Keratinocyte (primary cell): ENCODE results near the gene OR13C3. TPM values are rescaled to one million over a fixed set of nuclear protein-coding genes. Genes with fewer than 3 reads are reported as not detected.

ENCODE experiments used
- DNase-seq: peaks from one replicate; pipeline ENCODE4 v3.0.0-alpha.2; 2011; ENCODE audit warnings: low read depth, missing footprints, low spot score
- FAIRE-seq: peaks from 2 replicates; lab custom pipeline; 2011; peaks lifted over from hg19 to GRCh38; lab: Jason Lieb, UNC
- H2AFZ ChIP-seq: 2 replicates; pipeline ENCODE4 v1.6.0; 2012; ENCODE audit warnings: low read length, control low read depth, inconsistent platforms; ENCODE audit not compliant: control insufficient read depth
- H3K27ac ChIP-seq: 2 replicates; pipeline ENCODE4 v1.5.1; 2011; ENCODE audit warnings: low read length; ENCODE audit not compliant: control insufficient read depth, insufficient read depth
- H3K27me3 ChIP-seq: 3 replicates; pipeline ENCODE4 v1.6.0; 2011; ENCODE audit warnings: low read length; ENCODE audit not compliant: control insufficient read depth, insufficient read depth; ENCODE audit errors: extremely low read depth
- H3K36me3 ChIP-seq, 2 experiments: 2 replicates in 1 of 2; 3 replicates in 1 of 2; pipeline ENCODE4 v1.5.1; 2011; ENCODE audit warnings: low read length in 2 of 2, mild to moderate bottlenecking in 1 of 2; ENCODE audit not compliant: control insufficient read depth in 2 of 2, insufficient read depth in 2 of 2; ENCODE audit errors: extremely low read depth in 1 of 2
- H3K4me1 ChIP-seq: 3 replicates; pipeline ENCODE4 v1.5.1; 2011; ENCODE audit warnings: low read length; ENCODE audit not compliant: control insufficient read depth, insufficient read depth; ENCODE audit errors: extremely low read depth
- H3K4me2 ChIP-seq: 3 replicates; pipeline ENCODE4 v1.6.0; 2011; ENCODE audit warnings: low read depth, low read length; ENCODE audit not compliant: control insufficient read depth, insufficient read depth; ENCODE audit errors: extremely low read depth
- H3K4me3 ChIP-seq, 3 experiments: fragments of 200-600 bp in 1 of 3; sonication (generic) in 1 of 3; 2 replicates in 2 of 3; 3 replicates in 1 of 3; pipeline ENCODE4 v1.5.1; 2011 to 2016; ENCODE audit warnings: low read length in 3 of 3, mild to moderate bottlenecking in 3 of 3, control low read depth in 2 of 3, inconsistent platforms in 1 of 3, low read depth in 1 of 3, mixed read lengths in 1 of 3, mixed run types in 1 of 3, moderate library complexity in 1 of 3; ENCODE audit not compliant: control insufficient read depth in 2 of 3, insufficient read depth in 2 of 3; ENCODE audit errors: extremely low read depth in 1 of 3
- H3K79me2 ChIP-seq: 2 replicates; pipeline ENCODE4 v1.6.0; 2012; ENCODE audit warnings: low read length; ENCODE audit not compliant: control insufficient read depth, insufficient read depth
- H3K9ac ChIP-seq: 3 replicates; pipeline ENCODE4 v1.6.0; 2011; ENCODE audit warnings: low read length; ENCODE audit not compliant: control insufficient read depth, insufficient read depth; ENCODE audit errors: extremely low read depth
- H3K9me1 ChIP-seq: 3 replicates; pipeline ENCODE4 v1.6.0; 2011; ENCODE audit warnings: low read length; ENCODE audit not compliant: control insufficient read depth, insufficient read depth; ENCODE audit errors: extremely low read depth
- H3K9me3 ChIP-seq: 2 replicates; pipeline ENCODE4 v1.5.1; 2012; ENCODE audit warnings: low read depth, low read length; ENCODE audit not compliant: control insufficient read depth
- H4K20me1 ChIP-seq: 3 replicates; pipeline ENCODE4 v1.6.0; 2011; ENCODE audit warnings: low read length; ENCODE audit not compliant: control insufficient read depth, insufficient read depth; ENCODE audit errors: extremely low read depth
- EZH2 ChIP-seq: IDR thresholded peaks from one replicate; pipeline ENCODE4 v1.6.1; 2012; ENCODE audit warnings: inconsistent platforms, mild to moderate bottlenecking, low read length, moderate library complexity
- dilution Hi-C: fragments of 300-500 bp; cut with MboI; formaldehyde crosslinking; loops from one replicate; pipeline ENCODE4 v1.7.0; 2020; ENCODE audit warnings: low sequenced_read_pairs; ENCODE audit not compliant: extremely low pct_ligation_motif_present
- polyA plus RNA-seq, 5 experiments: library from polyadenylated mRNA; depleted of rRNA in 3 of 5; stranded (reverse) in 3 of 5; stranded (forward) in 1 of 5; unstranded in 1 of 5; fragments of >200 nt; gene quantifications; 1 replicate in 1 of 5; 2 replicates in 3 of 5; 3 replicates in 1 of 5; pipeline versions ENCODE4 v1.2.1 to v1.2.3, GENCODE V29; 2011 to 2012; ENCODE audit warnings: missing spikeins in 2 of 5, low read depth in 1 of 5, low replicate concordance in 1 of 5
- TF ChIP-seq, protein P1 (sequence below), 3 experiments: IDR thresholded peaks in 1 of 3; conservative IDR thresholded peaks in 1 of 3; optimal IDR thresholded peaks in 1 of 3; 2 replicates in 2 of 3; 3 replicates in 1 of 3; pipeline versions ENCODE3 to v1.5.1; 2011; ENCODE audit warnings: low read length in 3 of 3, mild to moderate bottlenecking in 3 of 3, moderate library complexity in 2 of 3, control low read depth in 1 of 3, inconsistent platforms in 1 of 3; ENCODE audit not compliant: insufficient read depth in 2 of 3; ENCODE audit errors: extremely low read depth in 1 of 3

Gene OR13C3
- polyA plus RNA-seq, 1 donor (not counting 4 experiments of a cell fraction or from before 2014, with no cell fraction given): not detected

DNA sequence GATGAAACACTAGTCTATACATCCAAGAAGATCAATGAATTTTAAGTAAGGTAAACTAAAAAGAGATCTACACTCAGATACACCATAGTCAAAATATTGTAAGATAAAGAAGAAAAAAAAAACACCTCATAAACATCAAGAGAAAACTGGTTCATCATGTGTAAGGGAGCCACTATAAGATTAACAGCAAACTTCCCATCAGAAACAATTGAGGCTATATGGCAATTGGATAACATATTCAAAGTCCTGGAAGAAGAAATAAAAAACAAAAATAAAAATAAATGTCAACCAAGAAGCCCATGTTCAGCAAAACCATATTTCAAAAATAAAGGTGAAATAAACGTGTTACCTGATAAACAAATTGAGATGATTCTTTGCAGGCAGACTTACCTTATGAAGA is 36.0 kb upstream of the OR13C3 start:
- no peak overlapping the region for H3K4me3 ChIP-seq
- dilution Hi-C loops: no loop called here
- no peaks in the 10 kb centered on the region for H3K36me3 ChIP-seq
- no peak overlapping the region for H2AFZ ChIP-seq
- H4K20me1 ChIP-seq: no peaks in the 10 kb centered on the region
- no peaks in the 10 kb centered on the region for H3K9me3 ChIP-seq
- no peak for TF ChIP-seq EZH2
- TF ChIP-seq, protein P1, sequence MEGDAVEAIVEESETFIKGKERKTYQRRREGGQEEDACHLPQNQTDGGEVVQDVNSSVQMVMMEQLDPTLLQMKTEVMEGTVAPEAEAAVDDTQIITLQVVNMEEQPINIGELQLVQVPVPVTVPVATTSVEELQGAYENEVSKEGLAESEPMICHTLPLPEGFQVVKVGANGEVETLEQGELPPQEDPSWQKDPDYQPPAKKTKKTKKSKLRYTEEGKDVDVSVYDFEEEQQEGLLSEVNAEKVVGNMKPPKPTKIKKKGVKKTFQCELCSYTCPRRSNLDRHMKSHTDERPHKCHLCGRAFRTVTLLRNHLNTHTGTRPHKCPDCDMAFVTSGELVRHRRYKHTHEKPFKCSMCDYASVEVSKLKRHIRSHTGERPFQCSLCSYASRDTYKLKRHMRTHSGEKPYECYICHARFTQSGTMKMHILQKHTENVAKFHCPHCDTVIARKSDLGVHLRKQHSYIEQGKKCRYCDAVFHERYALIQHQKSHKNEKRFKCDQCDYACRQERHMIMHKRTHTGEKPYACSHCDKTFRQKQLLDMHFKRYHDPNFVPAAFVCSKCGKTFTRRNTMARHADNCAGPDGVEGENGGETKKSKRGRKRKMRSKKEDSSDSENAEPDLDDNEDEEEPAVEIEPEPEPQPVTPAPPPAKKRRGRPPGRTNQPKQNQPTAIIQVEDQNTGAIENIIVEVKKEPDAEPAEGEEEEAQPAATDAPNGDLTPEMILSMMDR (optimal IDR thresholded peaks at IDR 0.05 in 1 of 3, IDR thresholded peaks at IDR 0.05 in 1 of 3, conservative IDR thresholded peaks at IDR 0.05 in 1 of 3; ENCODE audit: extremely low read depth in 1 of 3, insufficient read depth in 2 of 3, low read length in 3 of 3): no peak
- H3K27me3 ChIP-seq: no peaks in the 10 kb centered on the region
- no peaks in the 10 kb centered on the region for H3K9me1 ChIP-seq
- no peaks in the 10 kb centered on the region for H3K4me1 ChIP-seq
- no peaks in the 10 kb centered on the region for H3K79me2 ChIP-seq
- H3K27ac ChIP-seq: no peak overlapping the region
- DNase-seq: no peak
- no peak overlapping the region for H3K9ac ChIP-seq
- no peak overlapping the region for H3K4me2 ChIP-seq
- FAIRE-seq: no peak

DNA sequence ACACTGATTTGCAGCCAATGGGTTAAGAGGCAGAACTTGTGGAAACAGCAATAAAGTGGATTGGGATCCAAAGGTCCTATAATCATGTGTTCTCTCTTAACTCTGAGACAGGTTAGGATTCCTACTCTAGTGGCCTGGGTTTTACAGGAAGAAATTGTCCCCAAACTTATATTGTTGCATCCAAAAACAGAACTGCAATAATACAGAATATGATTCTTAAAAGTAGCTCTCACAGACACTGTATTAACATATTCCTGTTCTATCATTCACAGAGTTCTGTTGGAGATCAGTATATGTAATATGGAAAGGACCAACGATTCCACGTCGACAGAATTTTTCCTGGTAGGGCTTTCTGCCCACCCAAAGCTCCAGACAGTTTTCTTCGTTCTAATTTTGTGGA is 32.2 kb upstream of the OR13C3 start, which contains the start of gene OR13C8:
Gene OR13C8, plus strand, starts transcription at position 301 of the 400 bp plus-strand sequence. Its CDS starts 0 bp downstream, at position 301.
- dilution Hi-C loops: no loop called here
- no peaks in the 10 kb centered on the region for H3K9me1 ChIP-seq
- H3K27ac ChIP-seq: no peak within 1 kb of the TSS
- no peaks in the 10 kb centered on the region for H3K36me3 ChIP-seq
- no peaks in the 10 kb centered on the region for H4K20me1 ChIP-seq
- no peaks in the 10 kb centered on the region for H3K4me1 ChIP-seq
- DNase-seq: no peak
- no peak within 1 kb of the TSS for H3K4me3 ChIP-seq
- H3K27me3 ChIP-seq: no peaks in the 10 kb centered on the region
- no peak within 1 kb of the TSS for H2AFZ ChIP-seq
- FAIRE-seq: no peak
- no peaks in the 10 kb centered on the region for H3K9me3 ChIP-seq
- H3K9ac ChIP-seq: no peak within 1 kb of the TSS
- H3K4me2 ChIP-seq: no peak within 1 kb of the TSS
- TF ChIP-seq, protein P1 (optimal IDR thresholded peaks at IDR 0.05 in 1 of 3, IDR thresholded peaks at IDR 0.05 in 1 of 3, conservative IDR thresholded peaks at IDR 0.05 in 1 of 3; ENCODE audit: extremely low read depth in 1 of 3, insufficient read depth in 2 of 3, low read length in 3 of 3): no peak
- TF ChIP-seq EZH2: no peak
- H3K79me2 ChIP-seq: no peaks in the 10 kb centered on the region
